ENCODE data around the gene RYR2. TPM values are rescaled to one million over a fixed set of nuclear protein-coding genes. Genes with fewer than 3 reads are reported as not detected.
"Not testable (repeated sequence)": the region's sequence is repeated elsewhere in the genome, so short reads cannot be mapped to it uniquely, and the experiment has no call there.

The RYR2 gene
- total and polyA plus RNA-seq, 2 donors = 0.21 to 0.38 TPM

GRCh38 chr1:237115035-237115434 is 73.1 kb downstream of the RYR2 start:
- H3K4me1 ChIP-seq (ENCODE audit: control insufficient read depth in 2 of 2, insufficient read depth in 2 of 2, low read length in 2 of 2) = no peaks in the 10 kb centered on the region
- no peak overlapping the region for H3K27ac ChIP-seq (ENCODE audit: low read depth in 1 of 2, low read length in 1 of 2)
- H3K9me3 ChIP-seq (ENCODE audit: control insufficient read depth in 2 of 2, insufficient read depth in 1 of 2, low read length in 1 of 2) = no peaks in the 10 kb centered on the region
- no peaks in the 10 kb centered on the region for H3K36me3 ChIP-seq (ENCODE audit: control insufficient read depth in 2 of 2, insufficient read depth in 2 of 2, low read length in 1 of 2)
- 71% methylated on average over 6 of the region's 6 CpGs for WGBS
- DNase-seq (ENCODE audit: low read depth in 6 of 9, low spot score in 9 of 9) = no peak
- H3K4me3 ChIP-seq (ENCODE audit: low read length in 2 of 2) = no peak overlapping the region
- no peaks in the 10 kb centered on the region for H3K27me3 ChIP-seq (ENCODE audit: control insufficient read depth in 2 of 2, insufficient read depth in 1 of 2, low read length in 1 of 2)

GRCh38 chr1:237119091-237119490 is 77.1 kb downstream of the RYR2 start:
- WGBS = 92% methylated on average over 6 of the region's 6 CpGs
- no peaks in the 10 kb centered on the region for H3K27me3 ChIP-seq (ENCODE audit: control insufficient read depth in 2 of 2, insufficient read depth in 1 of 2, low read length in 1 of 2)
- H3K4me1 ChIP-seq (ENCODE audit: control insufficient read depth in 2 of 2, insufficient read depth in 2 of 2, low read length in 2 of 2) = no peaks in the 10 kb centered on the region
- H3K36me3 ChIP-seq (ENCODE audit: control insufficient read depth in 2 of 2, insufficient read depth in 2 of 2, low read length in 1 of 2) = no peaks in the 10 kb centered on the region
- no peaks in the 10 kb centered on the region for H3K9me3 ChIP-seq (ENCODE audit: control insufficient read depth in 2 of 2, insufficient read depth in 1 of 2, low read length in 1 of 2)
- DNase-seq (ENCODE audit: low read depth in 6 of 9, low spot score in 9 of 9) = no peak
- H3K27ac ChIP-seq (ENCODE audit: low read depth in 1 of 2, low read length in 1 of 2) = no peak overlapping the region
- H3K4me3 ChIP-seq (ENCODE audit: low read length in 2 of 2) = no peak overlapping the region

- Histone ChIP-seq H3K4me3 (ENCODE audit: low read length in 2 of 2) (no peak overlapping the region), H3K27ac (ENCODE audit: low read depth in 1 of 2, low read length in 1 of 2) (no peak overlapping the region), H3K9me3 (ENCODE audit: control insufficient read depth in 2 of 2, insufficient read depth in 1 of 2, low read length in 1 of 2) (no peaks in the 10 kb centered on the region), H3K27me3 (ENCODE audit: control insufficient read depth in 2 of 2, insufficient read depth in 1 of 2, low read length in 1 of 2) (no peaks in the 10 kb centered on the region), H3K4me1 (ENCODE audit: control insufficient read depth in 2 of 2, insufficient read depth in 2 of 2, low read length in 2 of 2) (no peaks in the 10 kb centered on the region), H3K36me3 (ENCODE audit: control insufficient read depth in 2 of 2, insufficient read depth in 2 of 2, low read length in 1 of 2) (no peaks in the 10 kb centered on the region)
- no peak for DNase-seq (ENCODE audit: low read depth in 6 of 9, low spot score in 9 of 9)
- WGBS = 85% methylated on average over 5 of the region's 5 CpGs
These were observed 78.7 kb downstream of the RYR2 start for GRCh38 chr1:237120683-237121082.

GRCh38 chr1:237124856-237125462 is 83.0 kb downstream of the RYR2 start:
- no peaks in the 10 kb centered on the region for H3K27me3 ChIP-seq (ENCODE audit: control insufficient read depth in 2 of 2, insufficient read depth in 1 of 2, low read length in 1 of 2)
- H3K4me1 ChIP-seq (ENCODE audit: control insufficient read depth in 2 of 2, insufficient read depth in 2 of 2, low read length in 2 of 2) = no peaks in the 10 kb centered on the region
- no peaks in the 10 kb centered on the region for H3K36me3 ChIP-seq (ENCODE audit: control insufficient read depth in 2 of 2, insufficient read depth in 2 of 2, low read length in 1 of 2)
- H3K9me3 ChIP-seq (ENCODE audit: control insufficient read depth in 2 of 2, insufficient read depth in 1 of 2, low read length in 1 of 2) = peaks cover 2 to 3% of the 10 kb centered on the region in 2 donors
- WGBS = 82% methylated on average over 10 of the region's 10 CpGs
- H3K27ac ChIP-seq (ENCODE audit: low read depth in 1 of 2, low read length in 1 of 2) = no peak overlapping the region
- DNase-seq (ENCODE audit: low read depth in 6 of 9, low spot score in 9 of 9) = peak in 1 of 9 donors; percentile 7
- H3K4me3 ChIP-seq (ENCODE audit: low read length in 2 of 2) = no peak overlapping the region

GRCh38 chr1:237126180-237126579 is 84.2 kb downstream of the RYR2 start:
- Histone ChIP-seq H3K36me3 (ENCODE audit: control insufficient read depth in 2 of 2, insufficient read depth in 2 of 2, low read length in 1 of 2) (no peaks in the 10 kb centered on the region), H3K27me3 (ENCODE audit: control insufficient read depth in 2 of 2, insufficient read depth in 1 of 2, low read length in 1 of 2) (no peaks in the 10 kb centered on the region), H3K9me3 (ENCODE audit: control insufficient read depth in 2 of 2, insufficient read depth in 1 of 2, low read length in 1 of 2) (peaks cover 2 to 3% of the 10 kb centered on the region in 2 donors), H3K27ac (ENCODE audit: low read depth in 1 of 2, low read length in 1 of 2) (no peak overlapping the region), H3K4me1 (ENCODE audit: control insufficient read depth in 2 of 2, insufficient read depth in 2 of 2, low read length in 2 of 2) (no peaks in the 10 kb centered on the region), H3K4me3 (ENCODE audit: low read length in 2 of 2) (no peak overlapping the region)
- 97% methylated on average over 2 of the region's 2 CpGs for WGBS
- DNase-seq (ENCODE audit: low read depth in 6 of 9, low spot score in 9 of 9) = no peak

GRCh38 chr1:237127301-237127700 is 85.3 kb downstream of the RYR2 start:
- over 99% methylated on average over 17 of the region's 31 CpGs for WGBS
- H3K4me1 ChIP-seq (ENCODE audit: control insufficient read depth in 2 of 2, insufficient read depth in 2 of 2, low read length in 2 of 2); H3K27ac ChIP-seq (ENCODE audit: low read depth in 1 of 2, low read length in 1 of 2); H3K27me3 ChIP-seq (ENCODE audit: control insufficient read depth in 2 of 2, insufficient read depth in 1 of 2, low read length in 1 of 2); H3K9me3 ChIP-seq (ENCODE audit: control insufficient read depth in 2 of 2, insufficient read depth in 1 of 2, low read length in 1 of 2); H3K4me3 ChIP-seq (ENCODE audit: low read length in 2 of 2); DNase-seq (ENCODE audit: low read depth in 6 of 9, low spot score in 9 of 9); H3K36me3 ChIP-seq (ENCODE audit: control insufficient read depth in 2 of 2, insufficient read depth in 2 of 2, low read length in 1 of 2): not testable (repeated sequence)

- Histone ChIP-seq H3K27ac (ENCODE audit: low read depth in 1 of 2, low read length in 1 of 2) (no peak overlapping the region), H3K4me1 (ENCODE audit: control insufficient read depth in 2 of 2, insufficient read depth in 2 of 2, low read length in 2 of 2) (no peaks in the 10 kb centered on the region), H3K36me3 (ENCODE audit: control insufficient read depth in 2 of 2, insufficient read depth in 2 of 2, low read length in 1 of 2) (no peaks in the 10 kb centered on the region), H3K9me3 (ENCODE audit: control insufficient read depth in 2 of 2, insufficient read depth in 1 of 2, low read length in 1 of 2) (peaks cover 0 to 6% of the 10 kb centered on the region in 2 donors), H3K27me3 (ENCODE audit: control insufficient read depth in 2 of 2, insufficient read depth in 1 of 2, low read length in 1 of 2) (no peaks in the 10 kb centered on the region), H3K4me3 (ENCODE audit: low read length in 2 of 2) (no peak overlapping the region)
- 67% methylated on average over 3 of the region's 3 CpGs for WGBS
- DNase-seq (ENCODE audit: low read depth in 6 of 9, low spot score in 9 of 9) = no peak
These were observed 91.9 kb downstream of the RYR2 start for GRCh38 chr1:237133921-237134320.

GRCh38 chr1:237134929-237135328 is 92.9 kb downstream of the RYR2 start:
- 93% methylated on average over 2 of the region's 2 CpGs for WGBS

GRCh38 chr1:237138551-237138950 is 96.6 kb downstream of the RYR2 start:
- no peak overlapping the region for H3K4me3 ChIP-seq (ENCODE audit: low read length in 2 of 2)
- no peaks in the 10 kb centered on the region for H3K4me1 ChIP-seq (ENCODE audit: control insufficient read depth in 2 of 2, insufficient read depth in 2 of 2, low read length in 2 of 2)
- no peaks in the 10 kb centered on the region for H3K9me3 ChIP-seq (ENCODE audit: control insufficient read depth in 2 of 2, insufficient read depth in 1 of 2, low read length in 1 of 2)
- H3K27me3 ChIP-seq (ENCODE audit: control insufficient read depth in 2 of 2, insufficient read depth in 1 of 2, low read length in 1 of 2) = no peaks in the 10 kb centered on the region
- no peak overlapping the region for H3K27ac ChIP-seq (ENCODE audit: low read depth in 1 of 2, low read length in 1 of 2)
- no peak for DNase-seq (ENCODE audit: low read depth in 6 of 9, low spot score in 9 of 9)
- no peaks in the 10 kb centered on the region for H3K36me3 ChIP-seq (ENCODE audit: control insufficient read depth in 2 of 2, insufficient read depth in 2 of 2, low read length in 1 of 2)

More at GRCh38 chr1:237134929-237135328, 92.9 kb downstream of the RYR2 start:
- Histone ChIP-seq H3K27ac (ENCODE audit: low read depth in 1 of 2, low read length in 1 of 2) (no peak overlapping the region), H3K27me3 (ENCODE audit: control insufficient read depth in 2 of 2, insufficient read depth in 1 of 2, low read length in 1 of 2) (no peaks in the 10 kb centered on the region), H3K36me3 (ENCODE audit: control insufficient read depth in 2 of 2, insufficient read depth in 2 of 2, low read length in 1 of 2) (no peaks in the 10 kb centered on the region), H3K4me3 (ENCODE audit: low read length in 2 of 2) (no peak overlapping the region), H3K9me3 (ENCODE audit: control insufficient read depth in 2 of 2, insufficient read depth in 1 of 2, low read length in 1 of 2) (peaks cover 0 to 6% of the 10 kb centered on the region in 2 donors), H3K4me1 (ENCODE audit: control insufficient read depth in 2 of 2, insufficient read depth in 2 of 2, low read length in 2 of 2) (no peaks in the 10 kb centered on the region)
- no peak for DNase-seq (ENCODE audit: low read depth in 6 of 9, low spot score in 9 of 9)
